ENCODE results near the gene SPINK4. TPM values are rescaled to one million over a fixed set of nuclear protein-coding genes. Genes with fewer than 3 reads are reported as not detected.

Gene SPINK4
- total RNA-seq, 1 donor from 2014 or later: not detected

DNA sequence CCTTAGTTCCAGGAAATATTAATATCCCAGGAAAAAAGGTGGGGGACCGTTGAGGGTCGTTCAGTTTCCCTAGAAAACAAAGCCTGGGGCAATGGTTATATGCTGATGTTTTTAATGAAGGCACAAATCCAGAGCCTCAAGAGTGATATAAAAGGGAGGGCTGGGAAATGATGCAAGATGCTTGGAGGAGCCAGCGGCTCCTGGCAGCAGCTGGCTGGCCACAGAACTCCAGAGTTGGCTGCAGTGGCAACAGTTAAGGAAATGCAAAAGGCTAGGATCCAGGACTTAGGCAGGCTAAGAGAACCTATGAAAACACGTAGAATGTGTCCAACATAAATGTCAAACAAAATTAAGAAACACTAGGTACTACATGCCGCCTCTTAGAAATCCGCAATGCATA lies 41.8 kb upstream of the SPINK4 start:
- DNase-seq (ENCODE audit: extremely low spot score, unreplicated experiment): no peak
- Mint-ChIP-seq H3K4me1 (ENCODE audit: unreplicated experiment) (peaks cover 9% of the 10 kb centered on the region), H3K4me3 (ENCODE audit: unreplicated experiment) (no peak overlapping the region), H3K9me3 (ENCODE audit: unreplicated experiment) (no peaks in the 10 kb centered on the region), H3K27ac (ENCODE audit: unreplicated experiment) (no peak overlapping the region), H3K27me3 (ENCODE audit: unreplicated experiment) (peaks cover 12% of the 10 kb centered on the region), H3K36me3 (ENCODE audit: unreplicated experiment) (no peaks in the 10 kb centered on the region)
- no peak for TF ChIP-seq CTCF (IDR thresholded peaks at IDR 0.05)

DNA sequence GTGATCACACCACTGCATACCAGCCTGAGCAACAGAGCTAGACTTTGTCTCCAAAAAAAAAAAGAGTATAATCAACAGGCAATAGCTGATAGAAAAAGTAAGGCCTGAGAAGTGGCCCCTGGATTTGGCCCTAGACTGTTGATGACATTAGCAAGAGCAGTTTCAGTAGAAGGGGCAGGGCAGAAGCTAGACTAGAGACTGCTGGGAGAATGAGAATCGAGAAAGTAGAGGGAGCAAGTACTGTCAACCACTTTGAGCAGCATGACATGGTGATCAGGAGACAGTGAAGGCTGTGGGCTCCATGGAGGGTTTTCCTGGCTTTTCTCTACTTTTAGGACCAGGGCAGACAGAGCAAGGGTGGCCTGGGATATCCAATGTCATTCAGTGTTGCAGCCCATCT lies 37.9 kb upstream of the SPINK4 start:
- TF ChIP-seq CTCF (IDR thresholded peaks at IDR 0.05): no peak
- no peak overlapping the region for H3K27ac Mint-ChIP-seq (ENCODE audit: unreplicated experiment)
- H3K4me3 Mint-ChIP-seq (ENCODE audit: unreplicated experiment): no peak overlapping the region
- no peaks in the 10 kb centered on the region for H3K36me3 Mint-ChIP-seq (ENCODE audit: unreplicated experiment)
- H3K4me1 Mint-ChIP-seq (ENCODE audit: unreplicated experiment): peaks cover 3% of the 10 kb centered on the region
- no peaks in the 10 kb centered on the region for H3K9me3 Mint-ChIP-seq (ENCODE audit: unreplicated experiment)
- H3K27me3 Mint-ChIP-seq (ENCODE audit: unreplicated experiment): peaks cover 35% of the 10 kb centered on the region
- DNase-seq (ENCODE audit: extremely low spot score, unreplicated experiment): no peak

GRCh38 chr9:33202552-33203201 lies 37.3 kb upstream of the SPINK4 start:
- Mint-ChIP-seq H3K4me1 (ENCODE audit: unreplicated experiment) (peaks cover 3% of the 10 kb centered on the region), H3K9me3 (ENCODE audit: unreplicated experiment) (no peaks in the 10 kb centered on the region), H3K27me3 (ENCODE audit: unreplicated experiment) (peaks cover 37% of the 10 kb centered on the region), H3K4me3 (ENCODE audit: unreplicated experiment) (no peak overlapping the region), H3K36me3 (ENCODE audit: unreplicated experiment) (no peaks in the 10 kb centered on the region), H3K27ac (ENCODE audit: unreplicated experiment) (no peak overlapping the region)
- DNase-seq (ENCODE audit: extremely low spot score, unreplicated experiment): no peak
- no peak for TF ChIP-seq CTCF (IDR thresholded peaks at IDR 0.05)

DNA sequence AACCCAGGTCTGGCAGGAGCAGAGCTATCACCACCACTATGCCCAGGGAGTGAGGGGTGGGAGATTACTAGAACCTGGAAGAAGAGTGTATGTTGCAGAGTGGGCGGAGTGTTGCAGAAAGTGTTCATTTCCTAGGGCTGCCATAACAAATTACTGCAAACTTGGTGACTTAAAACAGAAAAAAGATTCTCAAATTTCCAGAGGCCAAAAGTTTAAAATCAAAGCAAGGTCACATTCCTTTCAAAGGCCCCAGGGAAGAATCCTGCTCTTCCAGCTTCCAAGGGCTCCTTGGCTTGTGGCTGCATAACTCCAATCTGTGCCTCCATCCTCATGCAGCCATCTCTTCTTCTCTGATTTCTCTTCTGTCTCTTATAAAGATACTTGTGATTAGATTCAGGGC lies 30.6 kb upstream of the SPINK4 start:
- H3K27ac Mint-ChIP-seq (ENCODE audit: unreplicated experiment): no peak overlapping the region

More for the DNA sequence above, 30.6 kb upstream of the SPINK4 start:
- H3K36me3 Mint-ChIP-seq (ENCODE audit: unreplicated experiment): no peaks in the 10 kb centered on the region
- H3K4me3 Mint-ChIP-seq (ENCODE audit: unreplicated experiment): no peak overlapping the region
- peaks cover 14% of the 10 kb centered on the region for H3K4me1 Mint-ChIP-seq (ENCODE audit: unreplicated experiment)
- no peaks in the 10 kb centered on the region for H3K9me3 Mint-ChIP-seq (ENCODE audit: unreplicated experiment)
- TF ChIP-seq CTCF (IDR thresholded peaks at IDR 0.05): no peak
- DNase-seq (ENCODE audit: extremely low spot score, unreplicated experiment): no peak
- peaks cover 26% of the 10 kb centered on the region for H3K27me3 Mint-ChIP-seq (ENCODE audit: unreplicated experiment)

All from osteocyte (in vitro differentiated cells).